Naive thymus-derived CD4-positive, alpha-beta T cell (primary cell): ENCODE data around the gene AGXT2. TPM values are rescaled to one million over a fixed set of nuclear protein-coding genes. Genes with fewer than 3 reads are reported as not detected.

ENCODE experiments used
- ATAC-seq: fragments of 150-1000 bp; cut with Tn5 transposase; 2 replicates; pipeline ENCODE4 v1.10.0; 2021; ENCODE audit warnings: mild to moderate bottlenecking, moderate library complexity
- CTCF ChIA-PET: fragments of 350-600 bp; sonication (Branson Sonifier 250); formaldehyde crosslinking; loops from one replicate; lab custom pipeline; 2021; ENCODE audit warnings: antibody characterized with exemption; lab: Charles Lee
- POLR2A ChIA-PET: fragments of 350-600 bp; sonication (Branson Sonifier 250); formaldehyde crosslinking; loops from one replicate; lab custom pipeline; 2021; ENCODE audit warnings: antibody characterized with exemption, inconsistent platforms; lab: Charles Lee
- DNase-seq, 9 donors: peaks; one replicate each; pipeline versions ENCODE4 v3.0.0 to v3.0.0-alpha.2; 2020 to 2022; ENCODE audit warnings: mixed read lengths in 1 of 9
- H3K27ac ChIP-seq: one replicate; pipeline ENCODE4 v1.7.0; 2013; ENCODE audit warnings: mild to moderate bottlenecking, low read depth, low read length, moderate library complexity
- H3K27me3 ChIP-seq, 2 donors: one replicate each; pipeline ENCODE4 v1.7.0; 2013; ENCODE audit warnings: low read length in 2 of 2, mild to moderate bottlenecking in 2 of 2, moderate library complexity in 2 of 2; ENCODE audit not compliant: control insufficient read depth in 2 of 2, insufficient read depth in 2 of 2
- H3K36me3 ChIP-seq, 3 experiments: 1 replicate in 2 of 3; 2 replicates in 1 of 3; pipeline ENCODE4 v1.7.0; 2013; ENCODE audit warnings: low read length in 3 of 3, mild to moderate bottlenecking in 3 of 3, moderate library complexity in 1 of 3; ENCODE audit not compliant: insufficient read depth in 3 of 3, control insufficient read depth in 2 of 3
- H3K4me1 ChIP-seq, 2 donors: one replicate each; pipeline ENCODE4 v1.7.0; 2013; ENCODE audit warnings: low read length in 2 of 2, mild to moderate bottlenecking in 2 of 2, moderate library complexity in 1 of 2; ENCODE audit not compliant: control insufficient read depth in 2 of 2, insufficient read depth in 2 of 2
- H3K4me3 ChIP-seq: 2 replicates; pipeline ENCODE4 v1.7.0; 2013; ENCODE audit warnings: mild to moderate bottlenecking, low read length
- H3K9me3 ChIP-seq, 3 experiments: 1 replicate in 2 of 3; 2 replicates in 1 of 3; pipeline ENCODE4 v1.7.0; 2013; ENCODE audit warnings: low read length in 3 of 3; ENCODE audit not compliant: control insufficient read depth in 2 of 3
- H3K27ac Mint-ChIP-seq, 9 donors: one replicate each; pipeline ENCODE4 v1.8.0; 2020 to 2022; ENCODE audit warnings: mixed read lengths in 9 of 9, mild to moderate bottlenecking in 8 of 9, moderate library complexity in 5 of 9, inconsistent platforms in 2 of 9
- H3K27me3 Mint-ChIP-seq, 5 donors: one replicate each; pipeline ENCODE4 v1.8.0; 2021 to 2022; ENCODE audit warnings: mixed read lengths in 5 of 5, mild to moderate bottlenecking in 1 of 5
- H3K36me3 Mint-ChIP-seq, 5 donors: one replicate each; pipeline ENCODE4 v1.8.0; 2020 to 2022; ENCODE audit warnings: mixed read lengths in 5 of 5, mild to moderate bottlenecking in 3 of 5, inconsistent platforms in 1 of 5
- H3K4me1 Mint-ChIP-seq, 7 donors: one replicate each; pipeline ENCODE4 v1.8.0; 2020 to 2022; ENCODE audit warnings: mixed read lengths in 7 of 7, mild to moderate bottlenecking in 3 of 7, inconsistent platforms in 1 of 7
- H3K4me3 Mint-ChIP-seq, 10 donors: one replicate each; pipeline ENCODE4 v1.8.0; 2020 to 2022; ENCODE audit warnings: mild to moderate bottlenecking in 10 of 10, mixed read lengths in 10 of 10, moderate library complexity in 6 of 10, inconsistent platforms in 2 of 10
- H3K9me3 Mint-ChIP-seq, 11 donors: one replicate each; pipeline ENCODE4 v1.8.0; 2020 to 2022; ENCODE audit warnings: mixed read lengths in 11 of 11, mild to moderate bottlenecking in 4 of 11, inconsistent platforms in 1 of 11, moderate library complexity in 1 of 11
- intact Hi-C, 2 donors: fragments of 100-400 bp; cut with micrococcal nuclease; formaldehyde crosslinking; loops; one replicate each; pipeline ENCODE4 v1.15.1; 2023
- polyA plus RNA-seq, 2 donors: library from polyadenylated mRNA; unstranded; fragments of 300-500 nt; fragmentation: Illumina TruSeq; gene quantifications; one replicate each; pipeline ENCODE4 v1.2.3, GENCODE V29; 2021
- total RNA-seq, 6 experiments: library from RNA in 5 of 6; stranded (reverse) in 5 of 6; gene quantifications; 1 replicate in 5 of 6; 2 replicates in 1 of 6; pipeline ENCODE4 v1.2.3 and lab custom pipeline; 2021 to 2026

Gene AGXT2
- total and polyA plus RNA-seq, 7 experiments from 2014 or later: not detected

DNA sequence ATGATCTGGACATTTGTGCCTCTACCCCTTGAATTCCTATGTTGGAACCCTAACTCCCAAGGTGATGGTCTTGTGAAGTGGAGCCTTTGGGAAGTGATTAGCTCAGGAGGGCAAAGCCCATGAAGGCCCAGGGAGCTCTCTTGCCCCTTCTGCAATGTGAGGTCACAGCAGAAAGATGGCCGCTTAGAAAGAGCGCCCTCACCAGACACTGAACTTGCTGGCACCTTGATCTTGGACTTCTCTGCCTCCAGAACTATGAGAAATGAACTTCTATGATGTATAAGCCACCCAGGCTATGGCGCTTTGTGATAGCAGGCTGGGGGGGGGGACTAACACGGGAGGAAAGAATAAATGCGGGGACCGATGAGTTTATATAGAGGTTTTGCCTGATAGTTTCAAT lies 45.3 kb downstream of the AGXT2 start:
- ATAC-seq (no peak), DNase-seq (no peak)
- Mint-ChIP-seq H3K9me3 (peaks cover 0 to 3% (median 0%) of the 10 kb centered on the region in 11 donors), H3K36me3 (no peaks in the 10 kb centered on the region), H3K4me1 (no peaks in the 10 kb centered on the region), H3K27ac (no peak overlapping the region), H3K4me3 (no peak overlapping the region), H3K27me3 (peaks cover 20 to 39% (median 30%) of the 10 kb centered on the region in 5 donors)
- Histone ChIP-seq H3K4me3 (no peak overlapping the region), H3K27me3 (no peaks in the 10 kb centered on the region), H3K9me3 (no peaks in the 10 kb centered on the region), H3K4me1 (no peaks in the 10 kb centered on the region), H3K27ac (no peak overlapping the region), H3K36me3 (no peaks in the 10 kb centered on the region)
- CTCF ChIA-PET: no interaction called here
- POLR2A ChIA-PET: no interaction called here
- intact Hi-C loops: no loop called here

DNA sequence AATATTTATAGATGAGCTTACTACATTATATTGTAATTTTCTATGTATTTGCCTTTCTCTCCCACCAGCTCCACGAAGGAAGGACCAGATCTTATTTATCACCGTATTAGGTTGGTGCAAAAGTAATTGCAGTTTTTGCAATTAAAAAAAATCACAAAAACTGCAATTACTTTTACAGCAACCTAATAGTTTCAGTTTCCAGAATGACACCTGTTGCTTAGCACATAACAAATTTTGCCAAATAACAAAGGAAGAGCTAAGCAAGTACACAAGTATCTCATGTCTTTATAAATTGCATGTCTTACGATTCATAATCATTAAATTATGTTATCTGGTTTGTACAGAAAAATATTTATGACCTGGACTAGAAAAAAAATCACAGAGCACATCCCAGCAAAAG lies 45.9 kb downstream of the AGXT2 start:
- no peaks in the 10 kb centered on the region for H3K4me1 ChIP-seq
- ChIA-PET CTCF (interaction anchor here (0.8 kb wide), 1 partner anchor 9 kb away, joined by 3 read pairs; no protein-coding TSS in a partner anchor), POLR2A (no interaction called here)
- Mint-ChIP-seq H3K27me3 (peaks cover 20 to 35% (median 30%) of the 10 kb centered on the region in 5 donors), H3K36me3 (no peaks in the 10 kb centered on the region), H3K27ac (no peak overlapping the region), H3K9me3 (peaks cover 0 to 1% (median 0%) of the 10 kb centered on the region in 11 donors), H3K4me1 (no peaks in the 10 kb centered on the region), H3K4me3 (no peak overlapping the region)
- intact Hi-C loops: no loop called here
- H3K4me3 ChIP-seq: no peak overlapping the region
- no peak for DNase-seq
- no peak overlapping the region for H3K27ac ChIP-seq
- no peaks in the 10 kb centered on the region for H3K27me3 ChIP-seq
- no peaks in the 10 kb centered on the region for H3K36me3 ChIP-seq
- no peak for ATAC-seq
- no peaks in the 10 kb centered on the region for H3K9me3 ChIP-seq

DNA sequence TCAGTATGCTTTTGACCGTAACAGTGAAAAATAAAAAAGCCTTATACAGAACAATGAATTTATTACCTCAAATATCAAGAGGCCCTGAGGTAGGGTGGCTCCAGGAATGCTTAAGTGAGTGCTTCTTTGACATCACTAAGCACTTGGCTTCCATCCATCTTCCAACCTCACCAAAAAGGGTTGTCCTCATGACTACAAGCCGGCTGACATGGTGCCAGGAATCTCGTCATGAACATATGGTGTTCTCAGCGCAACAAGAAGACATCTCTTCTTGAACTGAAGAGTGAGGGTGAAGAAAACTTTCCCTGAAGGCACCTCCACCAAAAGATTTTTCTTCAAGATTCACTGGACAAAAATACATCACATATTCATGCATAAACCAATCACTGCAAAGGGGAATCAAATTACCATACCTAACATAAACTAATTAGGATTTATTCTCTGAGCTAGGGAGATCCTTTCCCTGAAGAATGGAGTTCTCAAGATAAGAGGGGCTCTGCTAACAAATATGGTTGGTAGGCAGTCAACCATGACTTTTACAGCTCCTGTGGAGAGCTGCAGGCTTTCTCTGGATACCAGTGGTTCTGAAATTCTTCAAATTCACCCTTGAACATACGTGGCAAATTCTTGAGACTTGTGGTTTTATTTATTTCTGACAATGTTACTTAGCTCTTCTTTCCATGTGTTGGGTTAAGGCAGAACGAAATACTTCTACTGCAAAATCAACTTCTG lies 49.5 kb downstream of the AGXT2 start:
- ChIA-PET POLR2A (no interaction called here), CTCF (no interaction called here)

DNA sequence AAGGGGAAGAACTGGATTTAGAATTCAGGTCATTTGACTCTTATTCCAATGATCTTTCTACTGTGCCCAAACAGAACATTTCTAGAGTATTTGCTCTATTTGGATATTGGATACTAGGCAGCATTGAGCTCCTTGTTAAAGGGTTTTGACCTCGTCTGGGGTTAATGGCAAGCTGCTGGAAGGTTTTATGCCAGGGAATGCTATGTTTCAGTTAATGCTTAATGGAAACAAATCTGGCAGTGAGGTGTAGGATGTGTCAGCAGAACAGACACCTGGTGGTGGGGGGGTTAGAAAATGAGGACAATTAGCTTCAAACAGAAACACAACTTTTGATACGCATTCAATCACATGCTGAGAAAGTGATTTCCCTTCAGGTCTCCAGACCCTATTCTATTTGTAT lies 51.5 kb downstream of the AGXT2 start:
- ChIA-PET CTCF (no interaction called here), POLR2A (no interaction called here)
- no peak overlapping the region for H3K4me3 Mint-ChIP-seq

More for the DNA sequence above, 49.5 kb downstream of the AGXT2 start:
- no peak overlapping the region for H3K4me3 Mint-ChIP-seq
- H3K27me3 ChIP-seq: no peaks in the 10 kb centered on the region
- intact Hi-C loops: no loop called here
- DNase-seq: no peak
- H3K9me3 Mint-ChIP-seq: no peaks in the 10 kb centered on the region
- H3K36me3 Mint-ChIP-seq: no peaks in the 10 kb centered on the region
- ATAC-seq: no peak
- H3K36me3 ChIP-seq: no peaks in the 10 kb centered on the region
- no peak overlapping the region for H3K27ac Mint-ChIP-seq
- no peaks in the 10 kb centered on the region for H3K4me1 ChIP-seq
- H3K4me1 Mint-ChIP-seq: no peaks in the 10 kb centered on the region
- H3K4me3 ChIP-seq: no peak overlapping the region
- H3K27ac ChIP-seq: no peak overlapping the region
- peaks cover 17 to 38% (median 26%) of the 10 kb centered on the region in 5 donors for H3K27me3 Mint-ChIP-seq
- H3K9me3 ChIP-seq: no peaks in the 10 kb centered on the region

DNA sequence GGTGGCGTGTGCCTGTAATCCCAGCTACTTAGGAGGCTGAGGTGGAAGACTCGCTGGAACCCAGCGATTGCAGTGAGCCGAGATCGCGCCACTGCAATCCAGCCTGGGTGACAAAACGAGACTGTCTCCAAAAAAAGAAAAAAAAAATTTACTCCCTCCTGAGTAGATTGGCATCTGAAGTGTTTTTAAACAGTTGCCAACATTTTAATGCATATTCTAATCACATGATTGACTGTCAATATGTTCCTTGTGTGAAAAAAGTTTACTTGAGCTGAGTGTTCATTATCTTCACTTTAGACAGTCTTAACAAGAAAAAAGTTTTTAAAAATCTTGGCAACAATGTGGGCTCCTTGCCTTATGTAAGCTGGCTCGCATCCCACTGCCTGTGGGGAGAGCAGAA lies 53.8 kb downstream of the AGXT2 start:
- Histone ChIP-seq H3K27me3 (no peaks in the 10 kb centered on the region), H3K36me3 (no peaks in the 10 kb centered on the region), H3K9me3 (no peaks in the 10 kb centered on the region), H3K4me3 (no peak overlapping the region), H3K27ac (no peak overlapping the region), H3K4me1 (no peaks in the 10 kb centered on the region)
- peaks cover 17 to 45% (median 32%) of the 10 kb centered on the region in 5 donors for H3K27me3 Mint-ChIP-seq
- CTCF ChIA-PET: no interaction called here
- H3K4me1 Mint-ChIP-seq: no peaks in the 10 kb centered on the region
- peaks cover 0 to 6% (median 2%) of the 10 kb centered on the region in 11 donors for H3K9me3 Mint-ChIP-seq
- no peak for ATAC-seq
- intact Hi-C loops: no loop called here
- DNase-seq: no peak
- no peak overlapping the region for H3K27ac Mint-ChIP-seq
- no peak overlapping the region for H3K4me3 Mint-ChIP-seq
- no peaks in the 10 kb centered on the region for H3K36me3 Mint-ChIP-seq
- POLR2A ChIA-PET: no interaction called here

More for the DNA sequence above, 51.5 kb downstream of the AGXT2 start:
- ATAC-seq (no peak), DNase-seq (no peak)
- no peaks in the 10 kb centered on the region for H3K36me3 ChIP-seq
- H3K4me3 ChIP-seq: no peak overlapping the region
- H3K9me3 ChIP-seq: no peaks in the 10 kb centered on the region
- no peak overlapping the region for H3K27ac ChIP-seq
- no peaks in the 10 kb centered on the region for H3K4me1 Mint-ChIP-seq
- no peak overlapping the region for H3K27ac Mint-ChIP-seq
- no peaks in the 10 kb centered on the region for H3K36me3 Mint-ChIP-seq
- no peaks in the 10 kb centered on the region for H3K27me3 ChIP-seq
- no peaks in the 10 kb centered on the region for H3K4me1 ChIP-seq
- peaks cover 13 to 33% (median 28%) of the 10 kb centered on the region in 5 donors for H3K27me3 Mint-ChIP-seq
- peaks cover 0 to 5% (median 0%) of the 10 kb centered on the region in 11 donors for H3K9me3 Mint-ChIP-seq
- intact Hi-C loops: no loop called here

DNA sequence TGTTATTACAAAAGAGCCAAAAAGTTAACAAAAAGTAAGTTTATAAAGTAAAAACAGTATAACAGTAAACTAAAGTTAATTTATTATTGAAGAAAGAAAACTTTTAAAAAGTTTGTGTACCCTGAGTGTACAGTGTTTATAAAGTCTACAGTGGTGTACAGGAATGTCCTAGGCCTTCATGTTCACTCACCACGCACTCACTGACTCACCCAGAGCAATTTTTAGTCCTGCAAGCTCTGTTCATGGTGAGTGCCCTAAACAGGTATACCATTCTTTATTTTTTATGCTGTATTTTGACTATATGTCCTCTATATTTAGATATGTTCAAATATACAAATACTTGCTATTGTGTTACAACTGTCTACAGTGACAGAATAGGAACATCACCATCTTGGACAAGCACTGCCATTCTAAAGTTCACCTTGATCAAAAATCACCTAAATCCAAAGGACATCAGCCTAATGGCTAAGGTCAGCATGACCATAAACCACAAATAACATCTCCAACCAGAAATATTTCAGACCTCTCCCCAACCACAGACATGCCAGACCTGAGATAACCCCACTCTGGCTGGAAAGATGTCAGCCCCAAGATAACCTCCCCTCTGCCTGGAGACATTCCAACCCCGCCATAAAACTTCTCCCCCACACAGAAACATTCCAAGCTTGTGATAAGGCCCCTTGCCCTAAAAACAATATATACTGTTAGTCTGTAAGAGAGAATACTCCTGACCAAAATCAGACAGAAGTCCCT lies 56.1 kb downstream of the AGXT2 start:
- intact Hi-C loops: no loop called here
- Mint-ChIP-seq H3K4me1 (no peaks in the 10 kb centered on the region), H3K9me3 (peaks cover 6 to 23% (median 14%) of the 10 kb centered on the region in 11 donors), H3K4me3 (no peak overlapping the region), H3K36me3 (peaks cover 0 to 5% (median 3%) of the 10 kb centered on the region in 5 donors), H3K27ac (no peak overlapping the region), H3K27me3 (peaks cover 23 to 63% (median 47%) of the 10 kb centered on the region in 5 donors)
- no peak for DNase-seq
- no peaks in the 10 kb centered on the region for H3K27me3 ChIP-seq
- no peaks in the 10 kb centered on the region for H3K4me1 ChIP-seq
- no peak overlapping the region for H3K4me3 ChIP-seq
- no peaks in the 10 kb centered on the region for H3K36me3 ChIP-seq
- H3K27ac ChIP-seq: no peak overlapping the region
- ChIA-PET POLR2A (no interaction called here), CTCF (no interaction called here)
- H3K9me3 ChIP-seq: peaks cover 0 to 11% (median 0%) of the 10 kb centered on the region in 3 experiments
- ATAC-seq: no peak
